ENCODE results near the gene CCL2.

The CCL2 gene

DNA sequence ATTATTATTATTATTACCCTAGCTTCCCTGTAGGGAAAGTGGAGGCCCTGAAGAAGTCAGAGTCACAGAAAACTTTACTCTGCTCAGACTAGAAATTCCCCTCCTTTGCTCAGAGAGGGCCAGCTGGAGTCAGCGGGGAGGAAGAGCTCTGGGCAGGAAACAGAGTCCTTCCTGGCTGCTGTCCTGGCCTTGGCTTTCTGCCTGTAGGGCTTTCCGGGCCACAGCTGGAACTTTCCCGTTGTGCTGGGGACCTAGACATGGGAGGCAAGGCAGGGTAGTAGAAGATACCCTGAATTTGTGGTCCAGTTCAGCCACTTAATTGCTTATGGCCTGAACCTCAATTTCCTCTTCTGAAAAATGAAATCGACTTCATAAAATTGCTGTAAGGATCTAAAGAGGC lies 14.0 kb upstream of the CCL2 start:
- DNase-seq (ENCODE audit: low read depth), result no peak

DNA sequence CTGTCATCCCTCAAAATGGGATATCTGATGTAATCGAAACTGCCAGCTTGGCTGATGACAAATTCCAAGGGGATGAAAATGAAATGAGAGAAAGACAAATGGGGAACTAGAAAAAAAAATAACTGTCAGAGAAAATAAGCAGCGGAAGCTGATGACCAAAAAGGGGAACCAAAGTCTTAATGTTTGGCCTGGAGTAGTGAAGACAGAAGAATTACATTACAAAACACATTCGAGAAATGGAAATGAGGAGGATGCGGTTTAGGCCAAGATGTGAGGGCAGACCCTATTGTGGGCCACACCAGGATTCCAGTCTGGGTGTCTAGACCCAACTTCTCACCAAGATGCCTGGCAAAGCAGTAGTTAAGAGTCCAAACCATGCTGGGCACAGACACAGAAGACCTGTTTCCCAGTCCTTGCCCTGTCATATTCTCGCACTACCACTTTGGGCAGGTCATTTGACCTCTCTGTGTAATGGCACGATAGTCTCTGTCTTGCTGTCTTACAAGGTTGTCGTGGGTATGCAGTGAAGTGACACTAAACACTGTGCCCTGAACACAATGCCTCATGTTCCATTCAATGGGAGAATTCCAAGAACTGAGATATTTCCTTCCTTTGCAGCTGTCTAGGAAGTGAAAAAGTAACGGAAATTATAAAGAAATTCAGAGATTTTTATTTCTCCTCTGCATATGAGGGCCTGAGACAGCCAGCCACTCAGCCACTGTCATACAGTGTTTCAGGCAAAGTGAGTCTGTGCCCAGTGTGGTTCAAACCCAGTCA lies 12.3 kb upstream of the CCL2 start:
- no peak for DNase-seq (ENCODE audit: low read depth)

DNA sequence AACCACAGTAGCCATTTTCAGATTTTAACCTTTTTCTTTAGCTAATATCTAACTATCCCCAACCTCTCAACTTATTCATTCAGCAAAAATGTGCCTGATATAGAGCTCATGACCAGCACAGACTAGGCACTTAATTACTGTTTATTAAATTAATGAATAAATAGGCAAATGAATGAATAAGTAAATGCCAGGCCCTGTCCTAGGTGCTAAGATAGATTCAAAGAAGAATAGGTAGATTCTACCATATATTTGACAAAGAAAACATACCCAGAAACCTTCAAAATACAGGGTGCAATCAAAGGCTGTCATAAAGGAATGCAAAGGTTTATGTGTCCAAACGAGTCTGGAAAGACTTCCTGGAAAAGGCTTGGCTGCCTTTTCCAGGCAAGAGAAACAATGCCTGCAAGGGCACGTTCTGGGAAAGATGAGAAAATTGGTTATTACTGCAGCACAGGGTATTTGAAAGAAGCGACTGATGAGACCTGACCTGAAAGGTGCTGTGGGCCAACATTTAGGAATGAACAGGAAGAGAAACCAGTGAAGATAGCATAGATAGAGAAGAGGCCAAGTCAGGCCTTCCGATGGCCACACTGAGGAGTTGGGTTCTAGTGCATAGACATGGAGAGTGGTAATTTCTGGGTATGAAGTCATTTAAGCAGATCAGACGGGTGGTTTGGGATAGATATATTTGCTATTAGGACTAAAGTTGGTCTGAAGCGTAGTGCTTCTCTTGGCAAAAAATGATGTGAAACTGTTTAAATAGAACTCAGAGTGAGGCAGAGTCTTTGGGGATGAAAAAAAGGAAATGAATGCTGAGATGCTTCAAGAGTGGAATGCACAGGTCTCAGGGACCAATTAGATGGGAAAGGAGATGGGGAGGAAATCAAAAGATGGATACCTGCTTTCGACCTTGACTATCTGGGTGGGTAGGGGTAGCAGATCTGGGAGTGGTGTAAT lies 11.4 kb upstream of the CCL2 start:
- DNase-seq (ENCODE audit: low read depth), result no peak

DNA sequence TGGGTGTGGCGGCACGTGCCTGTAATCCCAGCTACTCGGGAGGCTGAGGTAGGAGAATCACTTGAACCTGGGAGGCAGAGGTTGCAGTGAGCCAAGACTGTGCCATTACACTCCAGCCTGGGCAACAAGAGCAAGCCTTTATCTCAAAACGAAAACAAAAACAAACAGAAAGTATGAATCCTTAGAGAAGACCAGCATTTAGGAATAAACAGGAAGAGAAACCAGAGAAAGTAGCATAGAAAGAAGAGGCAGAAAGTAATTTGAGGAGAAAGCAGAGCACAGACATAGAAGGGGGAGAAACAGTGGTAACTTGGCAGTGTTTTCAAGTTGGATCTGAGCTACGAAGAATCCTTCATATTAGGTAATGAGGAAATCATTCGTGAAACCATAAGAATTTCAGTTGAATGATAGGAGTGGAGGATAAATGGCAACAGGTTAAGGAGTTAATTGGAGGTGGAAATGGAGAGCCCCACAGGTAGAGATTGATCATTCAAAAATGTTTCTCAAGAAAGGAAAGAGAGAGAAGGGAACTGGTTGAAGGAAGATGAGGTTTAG lies 9.7 kb upstream of the CCL2 start:
- DNase-seq (ENCODE audit: low read depth), result no peak

DNA sequence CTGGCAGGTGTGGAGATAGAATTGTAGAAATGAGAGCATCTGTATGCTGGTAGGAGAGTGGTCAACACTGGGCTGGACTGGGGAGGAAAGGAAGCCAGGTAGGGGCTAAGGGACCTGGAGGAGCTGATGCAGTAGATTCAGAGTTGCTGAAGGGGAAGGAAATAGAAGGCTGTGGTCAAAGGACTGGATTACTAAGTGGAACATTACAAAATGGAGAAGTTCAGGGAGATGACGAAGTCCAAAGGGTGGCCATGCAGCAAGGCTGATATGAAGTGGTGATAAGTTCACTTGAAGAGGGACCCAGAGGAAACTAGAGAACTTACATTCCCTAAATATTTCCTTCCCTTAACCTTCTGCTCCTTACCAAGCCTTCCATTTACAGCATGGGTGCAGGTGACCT lies 8.6 kb upstream of the CCL2 start:
- DNase-seq (ENCODE audit: low read depth), result no peak

DNA sequence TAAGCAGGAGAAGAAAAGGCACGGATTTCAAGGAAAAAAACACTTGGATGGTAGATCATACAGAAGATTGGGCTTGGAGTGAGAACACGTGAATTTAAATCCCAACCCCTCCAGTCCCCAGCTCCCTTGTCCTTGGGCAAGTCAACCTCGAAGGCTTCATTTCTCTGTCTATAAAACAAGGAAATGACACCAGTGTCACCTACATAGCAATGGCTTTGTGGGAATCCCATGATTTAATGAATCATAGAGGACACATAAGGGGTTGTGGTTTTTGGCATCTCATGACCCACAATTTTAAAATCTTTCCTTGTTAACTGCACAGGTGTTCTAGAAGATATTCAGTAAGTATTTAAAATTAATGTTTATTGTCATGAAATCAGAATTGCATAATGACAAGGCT lies 8.2 kb upstream of the CCL2 start:
- DNase-seq (ENCODE audit: low read depth), result no peak

DNA sequence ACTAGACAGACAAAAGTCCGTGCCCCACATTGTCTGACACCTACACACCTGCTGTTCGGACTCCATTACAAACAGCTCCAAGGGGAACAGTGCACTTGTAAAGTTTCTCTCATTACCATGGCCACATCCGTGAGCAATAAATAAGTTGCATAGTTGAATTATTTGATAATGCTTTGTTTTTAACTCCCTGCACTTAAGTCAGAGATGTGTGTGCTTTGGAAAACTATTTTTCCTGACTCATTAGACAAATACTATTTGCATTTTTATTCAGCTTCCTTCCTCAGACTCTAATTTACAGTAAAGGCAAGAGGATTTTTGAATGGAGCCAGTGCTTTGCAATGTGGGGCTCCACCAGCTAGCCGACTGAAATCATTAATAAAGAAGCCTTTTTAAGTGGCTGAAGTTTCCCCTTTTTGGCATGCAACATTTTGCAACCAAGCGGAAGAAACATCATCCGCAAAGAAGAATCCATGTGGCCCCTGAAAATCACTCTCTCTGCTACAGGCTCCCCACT lies 6.5 kb upstream of the CCL2 start:
- no peak for DNase-seq (ENCODE audit: low read depth)

DNA sequence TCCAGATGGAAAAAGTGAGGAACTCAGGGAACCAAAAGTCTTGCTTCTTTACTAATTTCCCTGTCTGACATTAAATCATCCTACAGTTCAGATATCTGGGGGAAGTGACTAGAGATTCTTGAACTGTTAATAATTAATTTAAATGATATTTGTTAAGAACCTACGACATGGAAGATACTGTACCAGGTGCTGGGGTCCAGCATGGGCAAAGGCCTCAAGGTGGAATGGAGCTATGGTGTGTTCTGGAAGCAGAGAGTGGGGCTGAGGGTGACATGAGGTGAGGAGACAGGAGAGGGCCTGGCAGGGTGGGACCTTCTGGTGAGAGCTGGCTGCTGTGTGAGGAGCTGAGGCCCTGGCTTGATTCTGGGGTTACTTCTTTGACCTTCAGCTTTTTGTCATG lies 6.0 kb upstream of the CCL2 start:
- DNase-seq (ENCODE audit: low read depth), result no peak

DNA sequence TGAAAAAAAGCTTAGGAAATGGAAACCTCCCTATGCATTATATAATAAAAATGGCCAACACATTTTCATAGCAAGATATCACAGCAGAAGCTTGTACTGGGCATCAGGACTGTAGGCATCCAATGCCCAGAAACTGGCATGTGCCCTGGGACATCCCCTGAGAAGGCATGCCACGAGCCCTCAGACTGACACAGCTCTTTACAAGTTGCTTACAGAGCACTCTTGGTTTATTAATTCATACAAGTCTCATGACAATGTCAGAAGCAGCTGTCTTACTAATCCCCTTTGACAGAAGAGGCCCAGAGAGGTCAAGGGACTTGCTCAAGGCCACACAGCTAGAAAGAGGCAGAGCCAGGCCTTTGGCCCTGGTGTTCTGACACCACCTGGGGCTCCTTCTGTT lies 5.6 kb upstream of the CCL2 start:
- no peak for DNase-seq (ENCODE audit: low read depth)

DNA sequence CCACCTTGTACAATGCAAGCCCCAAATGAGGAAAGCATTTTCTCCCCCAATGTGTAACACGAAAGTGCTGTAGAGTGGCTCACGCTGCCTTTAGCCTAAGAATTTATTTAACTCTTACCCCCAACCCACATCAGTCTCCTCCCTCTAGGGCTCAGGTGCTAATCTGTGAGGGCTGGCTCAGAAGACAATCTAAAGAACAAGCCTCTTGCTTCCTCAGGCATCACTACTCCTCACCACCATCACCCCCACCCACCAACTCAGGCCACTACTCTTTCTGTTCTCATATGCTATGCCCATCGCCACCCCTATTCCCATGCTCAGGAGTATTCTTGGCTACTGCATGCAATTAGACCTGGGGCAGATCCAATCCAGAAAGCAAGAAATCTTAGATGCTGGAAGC lies 3.9 kb upstream of the CCL2 start:
- DNase-seq (ENCODE audit: low read depth), result no peak

DNA sequence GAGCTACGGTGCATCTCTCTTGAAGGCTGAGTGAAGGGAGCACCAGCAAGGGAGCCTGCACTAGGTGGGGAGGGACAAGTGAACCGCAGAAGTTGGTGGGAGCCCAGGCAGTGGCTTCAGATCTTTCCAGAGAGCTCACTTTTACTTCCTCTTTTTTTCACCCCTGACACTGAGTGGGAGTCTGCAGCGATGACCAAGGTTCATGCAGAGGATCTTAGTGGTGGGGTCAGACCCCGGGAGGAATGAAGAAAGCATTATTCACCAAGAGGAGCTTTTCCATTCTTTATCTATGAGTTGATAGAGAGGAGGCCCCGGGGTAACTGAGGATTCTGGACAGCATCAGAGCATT lies 3.0 kb upstream of the CCL2 start:
- no peak for DNase-seq (ENCODE audit: low read depth)

DNA sequence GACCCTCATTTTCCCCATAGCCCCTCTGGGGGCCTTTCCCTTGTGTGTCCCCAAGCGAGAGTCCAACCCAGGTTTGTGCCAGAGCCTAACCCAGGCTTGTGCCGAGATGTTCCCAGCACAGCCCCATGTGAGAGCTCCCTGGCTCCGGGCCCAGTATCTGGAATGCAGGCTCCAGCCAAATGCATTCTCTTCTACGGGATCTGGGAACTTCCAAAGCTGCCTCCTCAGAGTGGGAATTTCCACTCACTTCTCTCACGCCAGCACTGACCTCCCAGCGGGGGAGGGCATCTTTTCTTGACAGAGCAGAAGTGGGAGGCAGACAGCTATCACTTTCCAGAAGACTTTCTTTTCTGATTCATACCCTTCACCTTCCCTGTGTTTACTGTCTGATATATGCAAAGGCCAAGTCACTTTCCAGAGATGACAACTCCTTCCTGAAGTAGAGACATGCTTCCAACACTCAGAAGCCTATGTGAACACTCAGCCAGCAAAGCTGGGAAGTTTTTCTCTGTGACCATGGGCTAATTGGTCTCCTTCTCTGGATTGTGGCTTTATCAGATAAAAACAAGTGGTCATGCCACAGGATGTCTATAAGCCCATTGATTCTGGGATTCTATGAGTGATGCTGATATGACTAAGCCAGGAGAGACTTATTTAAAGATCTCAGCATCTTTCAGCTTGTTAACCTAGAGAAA lies 2.5 kb upstream of the CCL2 start:
- DNase-seq (ENCODE audit: low read depth), result no peak

DNA sequence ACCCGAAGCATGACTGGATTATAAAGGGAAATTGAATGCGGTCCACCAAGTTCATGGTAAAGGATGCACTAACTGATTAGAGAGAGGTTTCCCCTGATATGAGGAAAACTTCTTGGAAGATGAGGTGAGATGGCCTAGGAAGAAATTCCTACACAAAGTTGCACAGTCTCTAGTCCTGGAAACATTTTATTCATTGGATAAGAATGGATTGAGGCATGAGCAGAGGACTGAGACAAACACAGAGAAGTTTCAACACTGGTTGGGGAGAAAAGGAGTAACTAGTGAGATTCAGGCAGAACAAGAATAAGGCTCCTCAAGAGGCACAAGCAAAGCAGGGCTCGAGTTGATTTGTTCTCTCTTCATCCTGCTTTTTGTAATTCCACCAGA lies 2.0 kb upstream of the CCL2 start:
- DNase-seq (ENCODE audit: low read depth), result no peak

DNA sequence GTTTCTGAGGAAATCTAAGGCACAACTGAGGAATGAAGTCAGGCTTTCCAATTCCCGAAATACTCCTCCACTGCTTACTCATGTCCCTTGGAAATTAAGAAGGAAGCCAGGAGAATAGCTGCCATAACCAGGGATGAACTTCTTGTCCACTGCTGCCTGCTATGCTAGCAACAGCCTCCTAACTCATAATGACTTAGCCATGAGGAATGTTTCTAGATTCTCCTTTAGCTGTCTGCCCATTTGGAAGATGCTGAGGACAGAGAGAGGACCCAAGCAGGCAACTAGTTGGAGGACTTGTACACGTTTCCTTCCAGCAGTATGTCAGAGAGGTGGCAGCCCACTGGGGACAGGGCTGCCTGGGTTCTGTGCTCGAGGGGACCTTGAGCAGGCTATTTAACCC lies 939 bp upstream of the CCL2 start:
- no peak for DNase-seq (ENCODE audit: low read depth)

DNA sequence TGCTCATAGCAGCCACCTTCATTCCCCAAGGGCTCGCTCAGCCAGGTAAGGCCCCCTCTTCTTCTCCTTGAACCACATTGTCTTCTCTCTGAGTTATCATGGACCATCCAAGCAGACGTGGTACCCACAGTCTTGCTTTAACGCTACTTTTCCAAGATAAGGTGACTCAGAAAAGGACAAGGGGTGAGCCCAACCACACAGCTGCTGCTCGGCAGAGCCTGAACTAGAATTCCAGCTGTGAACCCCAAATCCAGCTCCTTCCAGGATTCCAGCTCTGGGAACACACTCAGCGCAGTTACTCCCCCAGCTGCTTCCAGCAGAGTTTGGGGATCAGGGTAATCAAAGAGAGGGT lies 272 bp downstream of the CCL2 start:
- no peak for DNase-seq (ENCODE audit: low read depth)

DNA sequence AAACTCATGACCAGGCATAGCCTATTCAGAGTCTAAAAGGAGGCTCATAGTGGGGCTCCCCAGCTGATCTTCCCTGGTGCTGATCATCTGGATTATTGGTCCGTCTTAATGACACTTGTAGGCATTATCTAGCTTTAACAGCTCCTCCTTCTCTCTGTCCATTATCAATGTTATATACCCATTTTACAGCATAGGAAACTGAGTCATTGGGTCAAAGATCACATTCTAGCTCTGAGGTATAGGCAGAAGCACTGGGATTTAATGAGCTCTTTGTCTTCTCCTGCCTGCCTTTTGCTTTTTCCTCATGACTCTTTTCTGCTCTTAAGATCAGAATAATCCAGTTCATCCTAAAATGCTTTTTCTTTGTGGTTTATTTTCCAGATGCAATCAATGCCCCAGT lies 756 bp downstream of the CCL2 start:
- no peak for DNase-seq (ENCODE audit: low read depth)

DNA sequence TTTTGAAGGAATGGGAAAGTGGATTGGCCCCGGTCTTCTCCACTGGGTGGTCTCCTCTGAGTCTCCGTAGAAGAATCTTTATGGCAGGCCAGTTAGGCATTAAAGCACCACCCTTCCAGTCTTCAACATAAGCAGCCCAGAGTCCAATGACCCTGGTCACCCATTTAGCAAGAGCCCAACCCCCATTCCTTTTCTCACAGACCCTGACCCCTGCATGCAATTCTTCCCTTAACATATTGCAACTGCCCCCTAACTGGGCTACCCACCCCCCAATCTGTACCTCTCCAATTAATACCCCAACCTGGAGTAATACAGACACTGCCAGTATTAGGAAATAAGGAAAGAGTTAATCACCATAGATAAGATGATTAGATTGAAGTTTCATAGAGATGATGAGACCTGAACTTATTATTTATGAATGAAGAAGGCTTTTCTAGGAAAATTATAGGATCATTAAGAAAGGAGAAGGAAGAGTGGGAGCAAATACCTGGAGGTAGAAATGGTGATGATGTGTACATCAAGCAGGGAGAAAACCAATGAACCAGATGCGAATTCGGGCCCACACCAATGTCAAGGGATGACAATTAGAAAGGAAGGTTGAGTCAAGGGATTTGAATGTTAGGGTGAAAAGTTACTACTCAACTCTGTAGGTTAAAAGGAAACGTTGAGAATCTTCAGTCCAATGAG lies 2.4 kb downstream of the CCL2 start:
- DNase-seq (ENCODE audit: low read depth), result no peak

DNA sequence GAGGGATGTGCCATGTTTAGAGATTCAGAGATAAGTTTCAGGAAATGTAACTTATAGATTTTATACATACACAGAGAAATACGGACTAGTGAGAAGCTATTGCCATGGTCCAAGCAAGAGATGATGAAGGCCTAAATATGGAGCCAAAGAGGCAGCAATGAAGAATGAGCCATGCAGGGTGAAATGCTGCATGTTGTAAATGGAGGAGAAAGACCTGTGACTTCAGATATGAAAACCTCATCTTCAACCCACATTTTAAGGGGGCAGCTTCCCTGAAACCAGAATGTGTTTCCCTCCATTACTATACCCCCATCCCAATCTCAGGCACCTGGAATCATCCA lies 2.9 kb downstream of the CCL2 start:
- DNase-seq (ENCODE audit: low read depth), result no peak

DNA sequence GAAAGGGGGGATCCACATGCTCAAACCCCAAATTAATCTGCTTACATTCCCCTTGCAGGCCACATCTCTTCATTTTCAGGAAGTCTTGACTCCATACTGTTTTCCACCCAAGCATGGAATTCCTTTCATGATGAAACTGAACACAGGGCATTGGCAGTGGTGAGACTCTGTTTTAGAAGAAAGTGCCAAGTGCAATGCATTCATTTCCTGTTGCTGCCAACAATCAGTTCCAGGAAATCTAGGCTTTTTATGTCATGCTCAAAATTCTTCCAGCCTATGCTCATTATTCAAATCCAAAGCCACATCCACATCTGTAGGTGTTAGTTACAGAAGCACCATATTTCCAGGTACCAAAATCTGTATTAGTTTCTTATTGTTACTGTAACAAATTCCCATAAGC lies 4.1 kb downstream of the CCL2 start:
- no peak for DNase-seq (ENCODE audit: low read depth)

DNA sequence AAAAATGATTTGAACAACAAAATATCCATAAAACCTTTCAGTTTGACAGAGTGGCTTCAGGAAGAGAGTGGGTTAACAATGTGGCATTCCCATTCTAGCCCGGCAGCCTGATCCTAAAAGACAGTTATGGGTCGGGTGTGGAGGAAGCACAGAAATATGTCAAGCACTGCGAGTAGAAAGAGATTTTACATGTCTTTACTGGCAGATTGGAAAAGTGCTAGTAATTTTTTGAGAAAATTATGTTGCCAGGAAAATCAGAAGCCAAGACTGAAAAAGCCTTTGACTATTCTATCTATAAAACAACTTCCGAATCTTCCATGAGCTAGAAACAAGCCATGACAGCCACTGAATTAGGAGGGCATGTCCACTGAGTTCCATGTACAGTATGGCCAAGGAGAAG lies 5.8 kb downstream of the CCL2 start:
- no peak for DNase-seq (ENCODE audit: low read depth)

DNA sequence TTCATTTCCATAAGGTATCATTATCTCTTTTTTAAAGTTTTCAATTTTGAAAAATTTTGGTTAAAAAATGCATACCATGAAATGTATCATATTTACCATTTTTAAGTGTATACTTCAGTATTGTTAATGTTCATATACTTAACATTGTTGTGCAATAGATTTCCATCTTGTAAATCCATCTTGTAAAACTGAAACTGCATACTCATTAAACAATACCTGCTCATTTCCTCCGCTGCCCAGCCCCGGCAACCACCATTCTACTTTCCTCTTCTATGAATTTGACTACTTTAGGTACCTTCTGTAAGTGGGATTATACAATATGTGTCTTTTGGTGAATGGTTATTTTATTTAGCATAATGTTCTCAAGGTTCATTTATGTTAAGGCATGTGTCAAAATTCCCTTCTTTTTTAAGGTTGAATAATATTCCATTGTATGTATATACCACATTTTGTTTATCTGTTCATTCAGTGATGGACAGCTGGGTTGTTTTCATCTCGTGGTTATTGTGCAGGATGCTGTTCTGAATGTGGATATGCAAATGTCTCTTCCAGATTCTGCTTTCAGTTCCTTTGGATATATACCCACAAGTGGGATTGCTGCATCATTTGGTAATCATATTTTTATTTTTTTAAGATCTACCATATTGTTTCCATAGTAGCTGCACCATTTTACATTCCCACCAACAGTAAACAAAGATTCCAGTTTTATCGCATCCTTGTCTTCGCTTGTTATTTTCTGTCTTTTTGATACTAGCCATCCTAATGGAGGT lies 6.7 kb downstream of the CCL2 start:
- no peak for DNase-seq (ENCODE audit: low read depth)
